WTC11 (cell line): ENCODE measurements around the gene PPP2R3A. TPM values are rescaled to one million over a fixed set of nuclear protein-coding genes. Genes with fewer than 3 reads are reported as not detected.

Experiments
- ATAC-seq: fragments of 200-7000 bp; cut with Tn5 transposase; 2 replicates; pipeline ENCODE4 v1.10.0; 2021; ENCODE audit warnings: mild to moderate bottlenecking, moderate library complexity
- CTCF ChIA-PET: fragments of 300-600 bp; sonication (Branson Sonifier 250); formaldehyde crosslinking; loops from one replicate; lab custom pipeline; 2021; ENCODE audit warnings: antibody characterized with exemption; lab: Charles Lee
- POLR2A ChIA-PET: fragments of 350-600 bp; sonication (Branson Sonifier 250); formaldehyde crosslinking; loops from one replicate; lab custom pipeline; 2021; ENCODE audit warnings: antibody characterized with exemption; lab: Charles Lee
- DNase-seq: peaks from one replicate; pipeline ENCODE4 v3.0.0; 2021; ENCODE audit warnings: low spot score
- H3K27ac Mint-ChIP-seq: 2 replicates; pipeline ENCODE4 v1.8.0; 2021; ENCODE audit warnings: mixed read lengths
- H3K27me3 Mint-ChIP-seq: 2 replicates; pipeline ENCODE4 v1.8.0; 2021; ENCODE audit warnings: low read depth, mild to moderate bottlenecking, moderate library complexity, mixed read lengths
- H3K36me3 Mint-ChIP-seq: 2 replicates; pipeline ENCODE4 v1.8.0; 2021; ENCODE audit warnings: mixed read lengths
- H3K4me1 Mint-ChIP-seq: 2 replicates; pipeline ENCODE4 v1.8.0; 2022; ENCODE audit warnings: mixed read lengths
- H3K4me3 Mint-ChIP-seq: 2 replicates; pipeline ENCODE4 v1.8.0; 2021; ENCODE audit warnings: mild to moderate bottlenecking, moderate library complexity, mixed read lengths
- H3K9me3 Mint-ChIP-seq: 2 replicates; pipeline ENCODE4 v1.8.0; 2021; ENCODE audit warnings: mixed read lengths
- CREM ChIP-seq: sonication (generic); formaldehyde crosslinking; IDR thresholded peaks from 2 replicates; pipeline ENCODE4 v1.8.1; 2022; ENCODE audit warnings: mild to moderate bottlenecking, missing genetic modification reagents, moderate library complexity
- ETV6 ChIP-seq: sonication (generic); formaldehyde crosslinking; IDR thresholded peaks from 2 replicates; pipeline ENCODE4 v1.8.1; 2022; ENCODE audit warnings: mild to moderate bottlenecking, missing genetic modification reagents
- FOXP1 ChIP-seq: sonication (generic); formaldehyde crosslinking; IDR thresholded peaks from 2 replicates; pipeline ENCODE4 v1.8.0; 2022; ENCODE audit warnings: missing genetic modification reagents, mild to moderate bottlenecking, moderate library complexity, borderline replicate concordance
- MXD4 ChIP-seq: fragments of 250-450 bp; sonication (Bioruptor Pico); IDR thresholded peaks from 2 replicates; pipeline ENCODE4 v1.8.0; 2021; ENCODE audit warnings: mild to moderate bottlenecking, moderate library complexity, borderline replicate concordance
- NFYB ChIP-seq: sonication (generic); formaldehyde crosslinking; conservative IDR thresholded peaks from 2 replicates; pipeline ENCODE4 v1.8.0; 2022; ENCODE audit warnings: low read depth, missing genetic modification reagents
- NR1H2 ChIP-seq: sonication (generic); formaldehyde crosslinking; IDR thresholded peaks from 2 replicates; pipeline ENCODE4 v1.9.0; 2021; ENCODE audit warnings: mild to moderate bottlenecking, moderate library complexity, missing genetic modification reagents
- NR2C2 ChIP-seq: sonication (generic); formaldehyde crosslinking; IDR thresholded peaks from 2 replicates; pipeline ENCODE4 v1.8.0; 2022; ENCODE audit warnings: mild to moderate bottlenecking, missing genetic modification reagents
- OVOL2 ChIP-seq: fragments of 250-450 bp; sonication (Bioruptor Pico); IDR thresholded peaks from 2 replicates; pipeline ENCODE4 v1.9.0; 2021; ENCODE audit warnings: mild to moderate bottlenecking, borderline replicate concordance
- TCF7 ChIP-seq: sonication (generic); formaldehyde crosslinking; IDR thresholded peaks from 2 replicates; pipeline ENCODE4 v1.8.0; 2022; ENCODE audit warnings: mild to moderate bottlenecking, low read depth, missing genetic modification reagents, moderate library complexity
- TEAD1 ChIP-seq: sonication (generic); formaldehyde crosslinking; IDR thresholded peaks from 2 replicates; pipeline ENCODE4 v1.8.0; 2022; ENCODE audit warnings: mild to moderate bottlenecking, missing genetic modification reagents
- ZNF317 ChIP-seq: sonication (generic); formaldehyde crosslinking; IDR thresholded peaks from 2 replicates; pipeline ENCODE4 v1.8.1; 2023; ENCODE audit warnings: low read depth, mild to moderate bottlenecking, moderate library complexity, missing genetic modification reagents, borderline replicate concordance
- total RNA-seq: library from RNA; stranded (reverse); gene quantifications from 3 replicates; pipeline ENCODE4 v1.2.3, GENCODE V29; 2021
- TF ChIP-seq, protein P1 (sequence below): sonication (generic); formaldehyde crosslinking; IDR thresholded peaks from 2 replicates; pipeline ENCODE4 v1.8.0; 2022; ENCODE audit warnings: mild to moderate bottlenecking, missing genetic modification reagents
- TF ChIP-seq, protein P2 (sequence below): sonication (generic); formaldehyde crosslinking; IDR thresholded peaks from 2 replicates; pipeline ENCODE4 v1.8.1; 2023; ENCODE audit warnings: mild to moderate bottlenecking, moderate library complexity, missing genetic modification reagents
- TF ChIP-seq, protein P3 (sequence below): fragments of 200-600 bp; IDR thresholded peaks from 2 replicates; pipeline ENCODE4 v1.8.0; 2022; ENCODE audit warnings: antibody characterized with exemption
- TF ChIP-seq, protein P4 (sequence below): sonication (generic); formaldehyde crosslinking; IDR thresholded peaks from 2 replicates; pipeline ENCODE4 v1.8.1; 2023; ENCODE audit warnings: mild to moderate bottlenecking, missing genetic modification reagents, moderate library complexity
- TF ChIP-seq, protein P5 (sequence below): sonication (generic); formaldehyde crosslinking; IDR thresholded peaks from 2 replicates; pipeline ENCODE4 v1.8.0; 2023; ENCODE audit warnings: missing genetic modification reagents
- TF ChIP-seq, protein P6 (sequence below): sonication (generic); formaldehyde crosslinking; IDR thresholded peaks from 2 replicates; pipeline ENCODE4 v1.8.0; 2022; ENCODE audit warnings: mild to moderate bottlenecking, missing genetic modification reagents
- TF ChIP-seq, protein P7 (sequence below): sonication (generic); formaldehyde crosslinking; IDR thresholded peaks from 2 replicates; pipeline ENCODE4 v1.8.0; 2023; ENCODE audit warnings: missing genetic modification reagents, mild to moderate bottlenecking, borderline replicate concordance
- TF ChIP-seq, protein P8 (sequence below): fragments of 250-450 bp; sonication (Bioruptor Pico); IDR thresholded peaks from 2 replicates; pipeline ENCODE4 v1.9.0; 2021; ENCODE audit warnings: mild to moderate bottlenecking
- TF ChIP-seq, protein P9 (sequence below): sonication (generic); formaldehyde crosslinking; conservative IDR thresholded peaks from 2 replicates; pipeline ENCODE4 v1.8.1; 2023; ENCODE audit warnings: mild to moderate bottlenecking, low read depth, missing genetic modification reagents, moderate library complexity

Gene PPP2R3A
- total RNA-seq, 1 experiment from 2014 or later, result 13.1 TPM

DNA sequence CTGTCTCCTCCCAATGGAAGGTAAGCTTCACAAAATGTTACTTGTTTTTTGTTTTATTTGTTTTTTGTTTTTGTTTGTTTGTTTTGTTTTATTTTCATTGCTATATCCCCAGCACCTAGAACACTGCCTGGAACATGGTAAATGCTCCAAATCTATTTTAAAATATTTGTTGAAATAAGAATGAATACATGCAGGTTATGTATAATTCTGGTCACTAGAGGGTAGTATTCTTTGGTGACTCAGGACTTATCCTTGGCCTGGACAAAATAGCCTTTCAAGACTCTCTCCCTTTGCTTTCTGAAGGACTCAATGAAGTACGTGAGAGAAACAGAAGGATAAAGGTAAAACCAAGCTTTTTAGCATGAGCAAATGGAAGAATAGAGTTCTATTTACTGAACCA is 46.9 kb upstream of the PPP2R3A start (continued):
- TF ChIP-seq, protein P1, sequence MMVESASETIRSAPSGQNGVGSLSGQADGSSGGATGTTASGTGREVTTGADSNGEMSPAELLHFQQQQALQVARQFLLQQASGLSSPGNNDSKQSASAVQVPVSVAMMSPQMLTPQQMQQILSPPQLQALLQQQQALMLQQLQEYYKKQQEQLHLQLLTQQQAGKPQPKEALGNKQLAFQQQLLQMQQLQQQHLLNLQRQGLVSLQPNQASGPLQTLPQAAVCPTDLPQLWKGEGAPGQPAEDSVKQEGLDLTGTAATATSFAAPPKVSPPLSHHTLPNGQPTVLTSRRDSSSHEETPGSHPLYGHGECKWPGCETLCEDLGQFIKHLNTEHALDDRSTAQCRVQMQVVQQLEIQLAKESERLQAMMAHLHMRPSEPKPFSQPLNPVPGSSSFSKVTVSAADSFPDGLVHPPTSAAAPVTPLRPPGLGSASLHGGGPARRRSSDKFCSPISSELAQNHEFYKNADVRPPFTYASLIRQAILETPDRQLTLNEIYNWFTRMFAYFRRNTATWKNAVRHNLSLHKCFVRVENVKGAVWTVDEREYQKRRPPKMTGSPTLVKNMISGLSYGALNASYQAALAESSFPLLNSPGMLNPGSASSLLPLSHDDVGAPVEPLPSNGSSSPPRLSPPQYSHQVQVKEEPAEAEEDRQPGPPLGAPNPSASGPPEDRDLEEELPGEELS (CRISPR knock-in tag), result no peak
- TF ChIP-seq NFYB (CRISPR knock-in tag) (no peak), OVOL2 (no peak), ETV6 (no peak), TEAD1 (CRISPR knock-in tag) (no peak), TCF7 (CRISPR knock-in tag) (no peak), CREM (CRISPR knock-in tag) (no peak)
- TF ChIP-seq, protein P2, sequence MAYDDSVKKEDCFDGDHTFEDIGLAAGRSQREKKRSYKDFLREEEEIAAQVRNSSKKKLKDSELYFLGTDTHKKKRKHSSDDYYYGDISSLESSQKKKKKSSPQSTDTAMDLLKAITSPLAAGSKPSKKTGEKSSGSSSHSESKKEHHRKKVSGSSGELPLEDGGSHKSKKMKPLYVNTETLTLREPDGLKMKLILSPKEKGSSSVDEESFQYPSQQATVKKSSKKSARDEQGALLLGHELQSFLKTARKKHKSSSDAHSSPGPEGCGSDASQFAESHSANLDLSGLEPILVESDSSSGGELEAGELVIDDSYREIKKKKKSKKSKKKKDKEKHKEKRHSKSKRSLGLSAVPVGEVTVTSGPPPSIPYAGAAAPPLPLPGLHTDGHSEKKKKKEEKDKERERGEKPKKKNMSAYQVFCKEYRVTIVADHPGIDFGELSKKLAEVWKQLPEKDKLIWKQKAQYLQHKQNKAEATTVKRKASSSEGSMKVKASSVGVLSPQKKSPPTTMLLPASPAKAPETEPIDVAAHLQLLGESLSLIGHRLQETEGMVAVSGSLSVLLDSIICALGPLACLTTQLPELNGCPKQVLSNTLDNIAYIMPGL (CRISPR knock-in tag), result no peak
- TF ChIP-seq, all 79 proteins: peak for 0

DNA sequence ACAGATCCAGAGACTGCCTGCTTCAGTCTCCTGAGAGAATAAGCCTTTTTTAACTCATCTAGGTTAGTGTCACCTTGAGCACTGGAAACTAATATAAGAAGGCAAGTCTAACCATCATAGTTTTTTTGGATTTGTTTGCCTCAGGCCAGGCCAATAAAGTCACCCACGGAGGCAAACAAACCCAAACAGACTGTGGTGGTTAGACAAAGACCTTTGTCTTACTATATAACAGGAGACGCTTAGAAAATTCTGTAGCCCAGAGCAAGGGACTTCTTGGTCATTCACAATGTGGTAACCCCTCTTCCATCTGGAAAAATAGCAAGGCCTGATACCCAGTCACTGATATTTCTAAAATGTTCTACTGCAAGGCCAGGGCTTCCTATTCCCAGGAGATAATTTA is 45.3 kb upstream of the PPP2R3A start:
- Mint-ChIP-seq H3K4me3 (no peak overlapping the region), H3K27ac (no peak overlapping the region), H3K36me3 (no peaks in the 10 kb centered on the region), H3K9me3 (no peaks in the 10 kb centered on the region), H3K27me3 (no peaks in the 10 kb centered on the region), H3K4me1 (peaks cover 40% of the 10 kb centered on the region)
- ChIA-PET CTCF (interaction anchor here (8.7 kb wide), 1 partner anchor 122 kb away, joined by 52 read pairs; no protein-coding TSS in a partner anchor), POLR2A (no interaction called here)
- ATAC-seq (no peak), DNase-seq (no peak)
- TF ChIP-seq MXD4 (CRISPR knock-in tag), result no peak
- TF ChIP-seq, protein P3, sequence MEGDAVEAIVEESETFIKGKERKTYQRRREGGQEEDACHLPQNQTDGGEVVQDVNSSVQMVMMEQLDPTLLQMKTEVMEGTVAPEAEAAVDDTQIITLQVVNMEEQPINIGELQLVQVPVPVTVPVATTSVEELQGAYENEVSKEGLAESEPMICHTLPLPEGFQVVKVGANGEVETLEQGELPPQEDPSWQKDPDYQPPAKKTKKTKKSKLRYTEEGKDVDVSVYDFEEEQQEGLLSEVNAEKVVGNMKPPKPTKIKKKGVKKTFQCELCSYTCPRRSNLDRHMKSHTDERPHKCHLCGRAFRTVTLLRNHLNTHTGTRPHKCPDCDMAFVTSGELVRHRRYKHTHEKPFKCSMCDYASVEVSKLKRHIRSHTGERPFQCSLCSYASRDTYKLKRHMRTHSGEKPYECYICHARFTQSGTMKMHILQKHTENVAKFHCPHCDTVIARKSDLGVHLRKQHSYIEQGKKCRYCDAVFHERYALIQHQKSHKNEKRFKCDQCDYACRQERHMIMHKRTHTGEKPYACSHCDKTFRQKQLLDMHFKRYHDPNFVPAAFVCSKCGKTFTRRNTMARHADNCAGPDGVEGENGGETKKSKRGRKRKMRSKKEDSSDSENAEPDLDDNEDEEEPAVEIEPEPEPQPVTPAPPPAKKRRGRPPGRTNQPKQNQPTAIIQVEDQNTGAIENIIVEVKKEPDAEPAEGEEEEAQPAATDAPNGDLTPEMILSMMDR, result no peak
- TF ChIP-seq, protein P4, sequence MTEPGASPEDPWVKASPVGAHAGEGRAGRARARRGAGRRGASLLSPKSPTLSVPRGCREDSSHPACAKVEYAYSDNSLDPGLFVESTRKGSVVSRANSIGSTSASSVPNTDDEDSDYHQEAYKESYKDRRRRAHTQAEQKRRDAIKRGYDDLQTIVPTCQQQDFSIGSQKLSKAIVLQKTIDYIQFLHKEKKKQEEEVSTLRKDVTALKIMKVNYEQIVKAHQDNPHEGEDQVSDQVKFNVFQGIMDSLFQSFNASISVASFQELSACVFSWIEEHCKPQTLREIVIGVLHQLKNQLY (CRISPR knock-in tag), result no peak
- TF ChIP-seq, protein P5, sequence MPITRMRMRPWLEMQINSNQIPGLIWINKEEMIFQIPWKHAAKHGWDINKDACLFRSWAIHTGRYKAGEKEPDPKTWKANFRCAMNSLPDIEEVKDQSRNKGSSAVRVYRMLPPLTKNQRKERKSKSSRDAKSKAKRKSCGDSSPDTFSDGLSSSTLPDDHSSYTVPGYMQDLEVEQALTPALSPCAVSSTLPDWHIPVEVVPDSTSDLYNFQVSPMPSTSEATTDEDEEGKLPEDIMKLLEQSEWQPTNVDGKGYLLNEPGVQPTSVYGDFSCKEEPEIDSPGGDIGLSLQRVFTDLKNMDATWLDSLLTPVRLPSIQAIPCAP (CRISPR knock-in tag), result no peak
- no peak for TF ChIP-seq NR2C2 (CRISPR knock-in tag)
- TF ChIP-seq FOXP1 (CRISPR knock-in tag), result no peak
- no peak for TF ChIP-seq NR1H2 (CRISPR knock-in tag)
- TF ChIP-seq ZNF317 (CRISPR knock-in tag), result no peak
- TF ChIP-seq, protein P6, sequence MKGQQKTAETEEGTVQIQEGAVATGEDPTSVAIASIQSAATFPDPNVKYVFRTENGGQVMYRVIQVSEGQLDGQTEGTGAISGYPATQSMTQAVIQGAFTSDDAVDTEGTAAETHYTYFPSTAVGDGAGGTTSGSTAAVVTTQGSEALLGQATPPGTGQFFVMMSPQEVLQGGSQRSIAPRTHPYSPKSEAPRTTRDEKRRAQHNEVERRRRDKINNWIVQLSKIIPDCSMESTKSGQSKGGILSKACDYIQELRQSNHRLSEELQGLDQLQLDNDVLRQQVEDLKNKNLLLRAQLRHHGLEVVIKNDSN (CRISPR knock-in tag), result no peak
- TF ChIP-seq, protein P7, sequence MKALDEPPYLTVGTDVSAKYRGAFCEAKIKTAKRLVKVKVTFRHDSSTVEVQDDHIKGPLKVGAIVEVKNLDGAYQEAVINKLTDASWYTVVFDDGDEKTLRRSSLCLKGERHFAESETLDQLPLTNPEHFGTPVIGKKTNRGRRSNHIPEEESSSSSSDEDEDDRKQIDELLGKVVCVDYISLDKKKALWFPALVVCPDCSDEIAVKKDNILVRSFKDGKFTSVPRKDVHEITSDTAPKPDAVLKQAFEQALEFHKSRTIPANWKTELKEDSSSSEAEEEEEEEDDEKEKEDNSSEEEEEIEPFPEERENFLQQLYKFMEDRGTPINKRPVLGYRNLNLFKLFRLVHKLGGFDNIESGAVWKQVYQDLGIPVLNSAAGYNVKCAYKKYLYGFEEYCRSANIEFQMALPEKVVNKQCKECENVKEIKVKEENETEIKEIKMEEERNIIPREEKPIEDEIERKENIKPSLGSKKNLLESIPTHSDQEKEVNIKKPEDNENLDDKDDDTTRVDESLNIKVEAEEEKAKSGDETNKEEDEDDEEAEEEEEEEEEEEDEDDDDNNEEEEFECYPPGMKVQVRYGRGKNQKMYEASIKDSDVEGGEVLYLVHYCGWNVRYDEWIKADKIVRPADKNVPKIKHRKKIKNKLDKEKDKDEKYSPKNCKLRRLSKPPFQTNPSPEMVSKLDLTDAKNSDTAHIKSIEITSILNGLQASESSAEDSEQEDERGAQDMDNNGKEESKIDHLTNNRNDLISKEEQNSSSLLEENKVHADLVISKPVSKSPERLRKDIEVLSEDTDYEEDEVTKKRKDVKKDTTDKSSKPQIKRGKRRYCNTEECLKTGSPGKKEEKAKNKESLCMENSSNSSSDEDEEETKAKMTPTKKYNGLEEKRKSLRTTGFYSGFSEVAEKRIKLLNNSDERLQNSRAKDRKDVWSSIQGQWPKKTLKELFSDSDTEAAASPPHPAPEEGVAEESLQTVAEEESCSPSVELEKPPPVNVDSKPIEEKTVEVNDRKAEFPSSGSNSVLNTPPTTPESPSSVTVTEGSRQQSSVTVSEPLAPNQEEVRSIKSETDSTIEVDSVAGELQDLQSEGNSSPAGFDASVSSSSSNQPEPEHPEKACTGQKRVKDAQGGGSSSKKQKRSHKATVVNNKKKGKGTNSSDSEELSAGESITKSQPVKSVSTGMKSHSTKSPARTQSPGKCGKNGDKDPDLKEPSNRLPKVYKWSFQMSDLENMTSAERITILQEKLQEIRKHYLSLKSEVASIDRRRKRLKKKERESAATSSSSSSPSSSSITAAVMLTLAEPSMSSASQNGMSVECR, result no peak
- TF ChIP-seq, protein P8, sequence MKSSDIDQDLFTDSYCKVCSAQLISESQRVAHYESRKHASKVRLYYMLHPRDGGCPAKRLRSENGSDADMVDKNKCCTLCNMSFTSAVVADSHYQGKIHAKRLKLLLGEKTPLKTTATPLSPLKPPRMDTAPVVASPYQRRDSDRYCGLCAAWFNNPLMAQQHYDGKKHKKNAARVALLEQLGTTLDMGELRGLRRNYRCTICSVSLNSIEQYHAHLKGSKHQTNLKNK (CRISPR knock-in tag), result no peak
- TF ChIP-seq, protein P9, sequence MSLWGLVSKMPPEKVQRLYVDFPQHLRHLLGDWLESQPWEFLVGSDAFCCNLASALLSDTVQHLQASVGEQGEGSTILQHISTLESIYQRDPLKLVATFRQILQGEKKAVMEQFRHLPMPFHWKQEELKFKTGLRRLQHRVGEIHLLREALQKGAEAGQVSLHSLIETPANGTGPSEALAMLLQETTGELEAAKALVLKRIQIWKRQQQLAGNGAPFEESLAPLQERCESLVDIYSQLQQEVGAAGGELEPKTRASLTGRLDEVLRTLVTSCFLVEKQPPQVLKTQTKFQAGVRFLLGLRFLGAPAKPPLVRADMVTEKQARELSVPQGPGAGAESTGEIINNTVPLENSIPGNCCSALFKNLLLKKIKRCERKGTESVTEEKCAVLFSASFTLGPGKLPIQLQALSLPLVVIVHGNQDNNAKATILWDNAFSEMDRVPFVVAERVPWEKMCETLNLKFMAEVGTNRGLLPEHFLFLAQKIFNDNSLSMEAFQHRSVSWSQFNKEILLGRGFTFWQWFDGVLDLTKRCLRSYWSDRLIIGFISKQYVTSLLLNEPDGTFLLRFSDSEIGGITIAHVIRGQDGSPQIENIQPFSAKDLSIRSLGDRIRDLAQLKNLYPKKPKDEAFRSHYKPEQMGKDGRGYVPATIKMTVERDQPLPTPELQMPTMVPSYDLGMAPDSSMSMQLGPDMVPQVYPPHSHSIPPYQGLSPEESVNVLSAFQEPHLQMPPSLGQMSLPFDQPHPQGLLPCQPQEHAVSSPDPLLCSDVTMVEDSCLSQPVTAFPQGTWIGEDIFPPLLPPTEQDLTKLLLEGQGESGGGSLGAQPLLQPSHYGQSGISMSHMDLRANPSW (CRISPR knock-in tag), result no peak
